Endothelial cell of umbilical vein (primary cell): ENCODE data around the gene ULK4.

Source experiments
- CTCF ChIP-seq, 2 donors: IDR thresholded peaks; 1 replicate in 1 of 2; 2 replicates in 1 of 2; pipeline ENCODE4 v1.5.1; 2011; ENCODE audit warnings: low read length in 2 of 2, mild to moderate bottlenecking in 2 of 2, moderate library complexity in 2 of 2, control low read depth in 1 of 2, inconsistent platforms in 1 of 2, low read depth in 1 of 2; ENCODE audit not compliant: insufficient read depth in 1 of 2; ENCODE audit errors: extremely low read depth in 1 of 2
- EZH2 ChIP-seq: IDR thresholded peaks from 2 replicates; pipeline ENCODE4 v1.6.1; 2012; ENCODE audit warnings: borderline replicate concordance, low read depth, mild to moderate bottlenecking, moderate library complexity, low read length, inconsistent platforms; ENCODE audit not compliant: severe bottlenecking
- JUN ChIP-seq: IDR thresholded peaks from 2 replicates; pipeline ENCODE4 v1.6.1; 2011; ENCODE audit warnings: borderline replicate concordance, low read depth; ENCODE audit not compliant: insufficient read length, insufficient read depth
- POLR2A ChIP-seq: IDR thresholded peaks from 2 replicates; pipeline ENCODE4 v1.6.1; 2012; ENCODE audit warnings: low read depth, mild to moderate bottlenecking, control low read depth, low read length
- POLR2AphosphoS5 ChIP-seq: IDR thresholded peaks from 2 replicates; pipeline ENCODE4 v1.6.1; 2012; ENCODE audit warnings: low read depth, mild to moderate bottlenecking, control low read depth, low read length, moderate library complexity; ENCODE audit not compliant: insufficient read depth
- TF ChIP-seq, protein P1 (sequence below): IDR thresholded peaks from 2 replicates; pipeline ENCODE4 v1.6.1; 2011; ENCODE audit not compliant: insufficient read depth, insufficient read length

DNA sequence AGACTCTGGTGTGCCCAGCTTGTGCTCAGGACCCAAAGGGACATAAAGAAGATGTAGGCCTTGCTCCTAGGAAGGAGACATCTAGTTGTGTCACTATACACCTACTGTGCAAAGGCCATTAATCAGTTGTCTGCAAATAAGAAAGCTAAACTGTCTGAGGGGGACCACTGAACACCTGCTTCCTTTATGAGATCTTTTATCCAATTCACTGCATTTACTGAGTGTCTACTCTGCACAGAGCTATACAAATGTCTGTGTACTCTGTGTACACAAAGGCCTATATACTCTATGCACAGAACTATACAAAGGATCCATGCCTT, 637.8 kb downstream of the ULK4 start:
- TF ChIP-seq CTCF (IDR thresholded peaks at IDR 0.05; ENCODE audit: extremely low read depth in 1 of 2, insufficient read depth in 1 of 2, low read depth in 1 of 2, low read length in 2 of 2) (no peak), JUN (no peak), POLR2AphosphoS5 (no peak), EZH2 (no peak), POLR2A (no peak)
- TF ChIP-seq, protein P1, sequence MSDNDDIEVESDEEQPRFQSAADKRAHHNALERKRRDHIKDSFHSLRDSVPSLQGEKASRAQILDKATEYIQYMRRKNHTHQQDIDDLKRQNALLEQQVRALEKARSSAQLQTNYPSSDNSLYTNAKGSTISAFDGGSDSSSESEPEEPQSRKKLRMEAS, result no peak
